Suprapubic skin (tissue), 3 donors: ENCODE measurements around the gene ISG15.
"Not testable (repeated sequence)": the region's sequence is repeated elsewhere in the genome, so short reads cannot be mapped to it uniquely, and the experiment has no call there.

Experiments
- CTCF ChIP-seq, 2 donors: fragments of 200-600 bp in 1 of 2; fragments of 450-650 bp in 1 of 2; sonication (generic) in 1 of 2; IDR thresholded peaks; one replicate each; pipeline ENCODE4 v1.5.1; 2016 to 2019; ENCODE audit warnings: antibody characterized with exemption in 2 of 2, mild to moderate bottlenecking in 1 of 2, moderate library complexity in 1 of 2
- POLR2A ChIP-seq, 2 donors: fragments of 450-650 bp; IDR thresholded peaks; one replicate each; pipeline ENCODE4 v1.6.1; 2017; ENCODE audit warnings: antibody characterized with exemption in 2 of 2, mild to moderate bottlenecking in 2 of 2, moderate library complexity in 2 of 2

GRCh38 chr1:976791-977190 lies 36.5 kb upstream of the ISG15 start:
- TF ChIP-seq CTCF, POLR2A (IDR thresholded peaks at IDR 0.05): not testable (repeated sequence)
